BJ (cell line): Measurements from ENCODE around the gene ARID2. TPM values are rescaled to one million over a fixed set of nuclear protein-coding genes. Genes with fewer than 3 reads are reported as not detected.
A peak's percentile ranks its signal among the peaks of the same experiment; 100 is the strongest.

ENCODE experiments used
- CTCF ChIA-PET: fragments of 350-600 bp; formaldehyde crosslinking; extraction: SDS; loops from one replicate; lab custom pipeline; 2021; ENCODE audit warnings: antibody characterized with exemption, inconsistent platforms; lab: Yijun Ruan, JAX
- POLR2A ChIA-PET: fragments of 300-600 bp; sonication (Branson Sonifier 250); formaldehyde crosslinking; extraction: SDS; loops from one replicate; lab custom pipeline; 2021; ENCODE audit warnings: antibody characterized with exemption; lab: Charles Lee
- DNase-seq: peaks from one replicate; pipeline ENCODE4 v3.0.0-alpha.2; 2011; ENCODE audit warnings: low read depth
- H3K27me3 ChIP-seq: 2 replicates; pipeline ENCODE4 v1.6.0; 2011; ENCODE audit warnings: low read length; ENCODE audit not compliant: control insufficient read depth, insufficient read depth
- H3K36me3 ChIP-seq: 2 replicates; pipeline ENCODE4 v1.5.1; 2011; ENCODE audit warnings: low read length; ENCODE audit not compliant: control insufficient read depth, insufficient read depth
- H3K4me3 ChIP-seq: 2 replicates; pipeline ENCODE4 v1.5.1; 2011; ENCODE audit warnings: low read depth, mild to moderate bottlenecking, control low read depth, low read length
- CTCF ChIP-seq: IDR thresholded peaks from 2 replicates; pipeline ENCODE4 v1.5.1; 2011; ENCODE audit warnings: low read depth, mild to moderate bottlenecking, control low read depth, inconsistent platforms, low read length, moderate library complexity; ENCODE audit not compliant: insufficient read depth
- polyA plus RNA-seq: library from polyadenylated mRNA; depleted of rRNA; stranded (reverse); fragments of >200 nt; gene quantifications from 2 replicates; pipeline ENCODE4 v1.2.3, GENCODE V29; 2011

The ARID2 gene
- polyA plus RNA-seq, 1 experiment = 11.1 TPM

- Histone ChIP-seq H3K36me3 (no peaks in the 10 kb centered on the region), H3K27me3 (no peaks in the 10 kb centered on the region), H3K4me3 (peak overlapping the region; percentile 88)
- ChIA-PET POLR2A (no interaction called here), CTCF (interaction anchor here (0.6 to 7.7 kb wide), 6 partner anchors 7 to 401 kb away, joined by 3 to 73 read pairs (median 3); no protein-coding TSS in a partner anchor)
- no peak for TF ChIP-seq CTCF
- DNase-seq = no peak
Measured at GRCh38 chr12:45730348-45731189, 1.1 kb downstream of the ARID2 start.

- DNase-seq = no peak
- H3K36me3 ChIP-seq = no peaks in the 10 kb centered on the region
- ChIA-PET CTCF (interaction anchor here (0.7 to 1.9 kb wide), 2 partner anchors 24 to 211 kb away, joined by 3 to 7 read pairs; no protein-coding TSS in a partner anchor), POLR2A (no interaction called here)
- H3K4me3 ChIP-seq = peak overlapping the region; percentile 88
- H3K27me3 ChIP-seq = no peaks in the 10 kb centered on the region
- no peak for TF ChIP-seq CTCF
Measured at GRCh38 chr12:45731190-45731775, 1.8 kb downstream of the ARID2 start.

GRCh38 chr12:45732250-45732649, 2.7 kb downstream of the ARID2 start:
- TF ChIP-seq CTCF = no peak
- CTCF ChIA-PET = interaction anchor here (1.6 kb wide), 1 partner anchor 13 kb away, joined by 5 read pairs; no protein-coding TSS in a partner anchor
- POLR2A ChIA-PET = no interaction called here
- no peak for DNase-seq
- Histone ChIP-seq H3K27me3 (no peaks in the 10 kb centered on the region), H3K4me3 (peak overlapping the region; percentile 17), H3K36me3 (no peaks in the 10 kb centered on the region)

GRCh38 chr12:45732936-45733335, 3.4 kb downstream of the ARID2 start:
- no peak for DNase-seq
- POLR2A ChIA-PET = no interaction called here
- CTCF ChIA-PET = interaction anchor here (1.6 kb wide), 1 partner anchor 12 kb away, joined by 5 read pairs; no protein-coding TSS in a partner anchor
- Histone ChIP-seq H3K27me3 (no peaks in the 10 kb centered on the region), H3K4me3 (no peak overlapping the region), H3K36me3 (no peaks in the 10 kb centered on the region)
- TF ChIP-seq CTCF = no peak

GRCh38 chr12:45737638-45738037, 8.1 kb downstream of the ARID2 start:
- POLR2A ChIA-PET = no interaction called here
- no peak for TF ChIP-seq CTCF
- no peak overlapping the region for H3K4me3 ChIP-seq
- no peaks in the 10 kb centered on the region for H3K27me3 ChIP-seq
- H3K36me3 ChIP-seq = no peaks in the 10 kb centered on the region
- CTCF ChIA-PET = interaction anchor here (0.8 kb wide), 1 partner anchor 8 kb away, joined by 3 read pairs; no protein-coding TSS in a partner anchor
- no peak for DNase-seq
